Ascending aorta (tissue), 2 donors: Measurements from ENCODE around the gene CSMD2. TPM values are rescaled to one million over a fixed set of nuclear protein-coding genes. Genes with fewer than 3 reads are reported as not detected.

ENCODE experiments used
- DNase-seq, 2 donors: peaks; one replicate each; pipeline ENCODE4 v3.0.0-alpha.2; 2019; ENCODE audit warnings: low spot score in 2 of 2
- H3K27ac ChIP-seq, 2 donors: fragments of 200-600 bp; sonication (generic); one replicate each; pipeline ENCODE4 v1.5.1; 2016 to 2017; ENCODE audit warnings: mild to moderate bottlenecking in 1 of 2
- H3K27me3 ChIP-seq: fragments of 200-600 bp; sonication (generic); one replicate; pipeline ENCODE4 v1.5.1; 2017
- H3K36me3 ChIP-seq, 2 donors: fragments of 200-600 bp; sonication (generic); one replicate each; pipeline ENCODE4 v1.5.1; 2016
- H3K4me1 ChIP-seq, 2 donors: fragments of 200-600 bp; sonication (generic); one replicate each; pipeline ENCODE4 v1.5.1; 2016 to 2017; ENCODE audit warnings: mild to moderate bottlenecking in 1 of 2
- H3K4me3 ChIP-seq, 2 donors: fragments of 200-600 bp; sonication (generic); one replicate each; pipeline ENCODE4 v1.5.1; 2016 to 2017; ENCODE audit warnings: mild to moderate bottlenecking in 1 of 2
- H3K9me3 ChIP-seq, 2 donors: fragments of 200-600 bp; sonication (generic); one replicate each; pipeline ENCODE4 v1.5.1; 2016
- intact Hi-C: fragments of 100-400 bp; cut with DNase I; formaldehyde crosslinking; loops from one replicate; pipeline ENCODE4 v1.15.1; 2023
- total RNA-seq: library from RNA; depleted of rRNA; stranded (reverse); fragments of >200 nt; gene quantifications from one replicate; pipeline ENCODE4 v1.1.0, GENCODE V29; 2016
- TF ChIP-seq, protein P1 (sequence below), 3 experiments: fragments of 200-600 bp in 2 of 3; fragments of 450-650 bp in 1 of 3; sonication (generic) in 2 of 3; IDR thresholded peaks; one replicate each; pipeline ENCODE4 v1.5.1; 2016 to 2019; ENCODE audit warnings: antibody characterized with exemption in 3 of 3, mild to moderate bottlenecking in 1 of 3, moderate library complexity in 1 of 3

CSMD2 gene
- total RNA-seq, 1 donor from 2014 or later: 10.9 TPM

GRCh38 chr1:33548721-33549120 lies 616.3 kb downstream of the CSMD2 start:
- H3K27ac ChIP-seq: no peak overlapping the region
- intact Hi-C loops: no loop called here
- H3K27me3 ChIP-seq: no peaks in the 10 kb centered on the region
- H3K36me3 ChIP-seq: no peaks in the 10 kb centered on the region
- H3K4me1 ChIP-seq: no peaks in the 10 kb centered on the region
- TF ChIP-seq, protein P1, sequence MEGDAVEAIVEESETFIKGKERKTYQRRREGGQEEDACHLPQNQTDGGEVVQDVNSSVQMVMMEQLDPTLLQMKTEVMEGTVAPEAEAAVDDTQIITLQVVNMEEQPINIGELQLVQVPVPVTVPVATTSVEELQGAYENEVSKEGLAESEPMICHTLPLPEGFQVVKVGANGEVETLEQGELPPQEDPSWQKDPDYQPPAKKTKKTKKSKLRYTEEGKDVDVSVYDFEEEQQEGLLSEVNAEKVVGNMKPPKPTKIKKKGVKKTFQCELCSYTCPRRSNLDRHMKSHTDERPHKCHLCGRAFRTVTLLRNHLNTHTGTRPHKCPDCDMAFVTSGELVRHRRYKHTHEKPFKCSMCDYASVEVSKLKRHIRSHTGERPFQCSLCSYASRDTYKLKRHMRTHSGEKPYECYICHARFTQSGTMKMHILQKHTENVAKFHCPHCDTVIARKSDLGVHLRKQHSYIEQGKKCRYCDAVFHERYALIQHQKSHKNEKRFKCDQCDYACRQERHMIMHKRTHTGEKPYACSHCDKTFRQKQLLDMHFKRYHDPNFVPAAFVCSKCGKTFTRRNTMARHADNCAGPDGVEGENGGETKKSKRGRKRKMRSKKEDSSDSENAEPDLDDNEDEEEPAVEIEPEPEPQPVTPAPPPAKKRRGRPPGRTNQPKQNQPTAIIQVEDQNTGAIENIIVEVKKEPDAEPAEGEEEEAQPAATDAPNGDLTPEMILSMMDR (IDR thresholded peaks at IDR 0.05): no peak
- DNase-seq: no peak
- H3K4me3 ChIP-seq: no peak overlapping the region
- no peaks in the 10 kb centered on the region for H3K9me3 ChIP-seq

DNA sequence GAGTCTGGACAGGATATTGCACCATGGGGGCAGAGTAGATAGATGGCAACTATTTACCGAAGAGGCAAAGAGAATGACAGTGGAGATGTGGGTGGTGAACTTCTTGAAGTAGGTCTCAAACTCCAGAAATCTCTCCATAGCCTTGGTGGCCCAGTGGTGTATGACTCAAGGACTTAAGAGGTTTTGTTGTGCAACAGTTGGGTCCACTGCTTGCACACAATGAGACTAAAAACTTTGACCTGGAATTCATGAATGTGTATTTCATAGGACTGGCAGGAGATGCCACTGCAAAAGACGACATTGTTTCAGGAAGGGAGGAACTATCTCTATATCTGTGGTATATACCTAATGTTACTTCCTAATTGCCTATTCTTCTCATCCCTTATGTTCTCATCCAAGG lies 616.7 kb downstream of the CSMD2 start:
- intact Hi-C loops: no loop called here
- Histone ChIP-seq H3K9me3 (no peaks in the 10 kb centered on the region), H3K4me1 (no peaks in the 10 kb centered on the region), H3K27ac (no peak overlapping the region), H3K4me3 (no peak overlapping the region), H3K36me3 (no peaks in the 10 kb centered on the region), H3K27me3 (no peaks in the 10 kb centered on the region)
- DNase-seq: no peak
- TF ChIP-seq, protein P1 (IDR thresholded peaks at IDR 0.05): no peak

- Histone ChIP-seq H3K27me3 (no peaks in the 10 kb centered on the region), H3K4me3 (no peak overlapping the region), H3K27ac (no peak overlapping the region), H3K36me3 (no peaks in the 10 kb centered on the region), H3K9me3 (no peaks in the 10 kb centered on the region), H3K4me1 (no peaks in the 10 kb centered on the region)
- DNase-seq: no peak
- TF ChIP-seq, protein P1 (IDR thresholded peaks at IDR 0.05): no peak
- intact Hi-C loops: no loop called here
Measured at GRCh38 chr1:33547576-33547975, 617.5 kb downstream of the CSMD2 start.

GRCh38 chr1:33541966-33542365 lies 623.1 kb downstream of the CSMD2 start:
- Histone ChIP-seq H3K4me3 (no peak overlapping the region), H3K27ac (no peak overlapping the region), H3K9me3 (no peaks in the 10 kb centered on the region), H3K36me3 (no peaks in the 10 kb centered on the region), H3K4me1 (no peaks in the 10 kb centered on the region), H3K27me3 (no peaks in the 10 kb centered on the region)
- TF ChIP-seq, protein P1 (IDR thresholded peaks at IDR 0.05): no peak
- intact Hi-C loops: no loop called here
- DNase-seq: no peak

GRCh38 chr1:33537885-33538284 lies 627.1 kb downstream of the CSMD2 start:
- Histone ChIP-seq H3K36me3 (no peaks in the 10 kb centered on the region), H3K27ac (no peak overlapping the region), H3K4me1 (no peaks in the 10 kb centered on the region), H3K4me3 (no peak overlapping the region), H3K9me3 (no peaks in the 10 kb centered on the region), H3K27me3 (no peaks in the 10 kb centered on the region)
- intact Hi-C loops: no loop called here
- TF ChIP-seq, protein P1 (IDR thresholded peaks at IDR 0.05): no peak
- no peak for DNase-seq

DNA sequence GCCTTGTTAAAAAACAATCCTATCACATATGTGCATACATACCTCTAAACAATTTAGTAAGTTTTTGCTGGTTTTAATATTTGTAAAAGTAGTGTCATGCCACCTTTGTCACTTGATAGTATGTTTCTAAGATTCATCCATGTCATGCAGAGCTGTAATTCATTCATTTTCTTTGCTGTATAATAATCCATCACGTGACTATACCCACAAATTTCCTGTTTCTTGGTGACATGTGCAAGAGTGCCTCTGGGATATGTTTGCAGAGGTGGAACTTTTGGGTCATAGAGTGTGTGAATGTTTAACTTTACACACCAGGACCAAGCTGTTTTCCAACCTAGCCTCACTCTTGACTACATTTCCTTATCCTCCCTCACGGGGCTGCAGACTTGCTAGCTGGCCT lies 629.7 kb downstream of the CSMD2 start:
- no peaks in the 10 kb centered on the region for H3K36me3 ChIP-seq
- intact Hi-C loops: no loop called here

More for the DNA sequence above, 629.7 kb downstream of the CSMD2 start:
- H3K27ac ChIP-seq: no peak overlapping the region
- TF ChIP-seq, protein P1 (IDR thresholded peaks at IDR 0.05): no peak
- H3K27me3 ChIP-seq: no peaks in the 10 kb centered on the region
- no peaks in the 10 kb centered on the region for H3K9me3 ChIP-seq
- no peaks in the 10 kb centered on the region for H3K4me1 ChIP-seq
- DNase-seq: no peak
- H3K4me3 ChIP-seq: no peak overlapping the region
